ENCODE results near the gene SPTBN1. TPM values are rescaled to one million over a fixed set of nuclear protein-coding genes. Genes with fewer than 3 reads are reported as not detected.

Gene SPTBN1
- total and polyA plus RNA-seq, 2 of the 13 experiments (the other 11 are each of a cell fraction or from before 2014, with no cell fraction given): 123 to 299 TPM

DNA sequence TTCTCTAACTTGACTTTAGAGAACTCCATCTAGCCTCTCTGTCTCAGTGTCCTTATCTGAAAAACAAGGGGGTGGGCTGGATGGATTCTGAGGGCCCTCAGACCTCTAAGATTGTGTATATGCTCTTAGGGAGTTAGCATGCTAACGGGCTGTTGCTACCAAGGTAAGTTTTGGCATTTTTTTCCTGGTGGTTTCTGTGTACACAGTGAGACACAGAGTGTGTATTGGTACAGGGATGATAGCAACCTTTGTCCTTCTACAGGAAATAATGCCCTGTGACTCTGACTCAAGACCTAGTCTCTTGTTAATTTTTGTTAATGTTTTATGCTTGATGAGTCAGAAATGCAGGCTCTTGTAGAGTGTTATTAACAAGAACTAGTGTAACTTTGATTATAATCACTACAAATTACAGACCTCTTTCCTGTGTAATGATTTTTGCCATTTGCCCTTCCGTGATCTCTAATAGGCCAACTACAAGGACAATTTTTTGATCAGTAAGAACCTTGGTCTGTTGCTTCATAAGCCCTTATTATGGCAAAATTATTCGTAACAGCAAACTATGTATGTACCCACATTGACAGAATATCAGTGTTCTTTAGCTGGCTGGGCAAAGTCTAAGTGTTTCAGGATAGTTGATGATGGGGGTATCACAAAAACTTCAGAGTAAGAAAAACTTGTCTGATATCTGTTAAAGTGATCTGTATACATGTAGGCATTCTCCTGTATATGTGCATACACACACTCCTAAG, 89.7 kb downstream of the SPTBN1 start (continued):
- TF ChIP-seq KMT2B (CRISPR knock-in tag; IDR thresholded peaks at IDR 0.05) (no peak; the same call in 1 of the 2 replicates), ZBTB8A (CRISPR knock-in tag; IDR thresholded peaks at IDR 0.05; ENCODE audit: borderline replicate concordance, low read depth) (no peak), DR1 (CRISPR knock-in tag; IDR thresholded peaks at IDR 0.05) (0 out of 2 replicates have a peak, but pooled peaks have one; percentile 30), ZNF207 (IDR thresholded peaks at IDR 0.05; ENCODE audit: borderline replicate concordance) (no peak), SMAD1 (CRISPR knock-in tag; IDR thresholded peaks at IDR 0.05; ENCODE audit: borderline replicate concordance, low read depth) (no peak), ZNF180 (CRISPR knock-in tag; IDR thresholded peaks at IDR 0.05; ENCODE audit: borderline replicate concordance, low read depth) (no peak), MAF1 (CRISPR knock-in tag; IDR thresholded peaks at IDR 0.05; ENCODE audit: borderline replicate concordance) (no peak), ZNF878 (CRISPR knock-in tag; IDR thresholded peaks at IDR 0.05) (no peak), THAP11 (CRISPR knock-in tag; IDR thresholded peaks at IDR 0.05) (peak; percentile 62; the same call in 1 of the 2 replicates), RAD51 (IDR thresholded peaks at IDR 0.05; ENCODE audit: borderline replicate concordance) (no peak), ZBTB1 (CRISPR knock-in tag; IDR thresholded peaks at IDR 0.05; ENCODE audit: borderline replicate concordance) (no peak), ZNF678 (CRISPR knock-in tag; IDR thresholded peaks at IDR 0.05) (no peak), YEATS2 (CRISPR knock-in tag; IDR thresholded peaks at IDR 0.05; ENCODE audit: borderline replicate concordance) (peak; percentile 50; the same call in 1 of the 2 replicates), ZNF766 (CRISPR knock-in tag; IDR thresholded peaks at IDR 0.05; ENCODE audit: borderline replicate concordance) (no peak), GABPA (IDR thresholded peaks at IDR 0.05; ENCODE audit: low read depth, low read length) (no peak), GABPA (CRISPR knock-in tag; IDR thresholded peaks at IDR 0.05; ENCODE audit: low read depth) (peak; percentile 23; the same call in 1 of the 2 replicates), ZMYM2 (CRISPR knock-in tag; IDR thresholded peaks at IDR 0.05) (no peak), NR2C2 (CRISPR knock-in tag; IDR thresholded peaks at IDR 0.05; ENCODE audit: borderline replicate concordance) (no peak; the same call in 1 of the 2 replicates), FOXO1 (CRISPR knock-in tag; IDR thresholded peaks at IDR 0.05) (peak; percentile 90), SNAI1 (CRISPR knock-in tag; IDR thresholded peaks at IDR 0.05; ENCODE audit: borderline replicate concordance) (no peak)
- TF ChIP-seq, protein P1, sequence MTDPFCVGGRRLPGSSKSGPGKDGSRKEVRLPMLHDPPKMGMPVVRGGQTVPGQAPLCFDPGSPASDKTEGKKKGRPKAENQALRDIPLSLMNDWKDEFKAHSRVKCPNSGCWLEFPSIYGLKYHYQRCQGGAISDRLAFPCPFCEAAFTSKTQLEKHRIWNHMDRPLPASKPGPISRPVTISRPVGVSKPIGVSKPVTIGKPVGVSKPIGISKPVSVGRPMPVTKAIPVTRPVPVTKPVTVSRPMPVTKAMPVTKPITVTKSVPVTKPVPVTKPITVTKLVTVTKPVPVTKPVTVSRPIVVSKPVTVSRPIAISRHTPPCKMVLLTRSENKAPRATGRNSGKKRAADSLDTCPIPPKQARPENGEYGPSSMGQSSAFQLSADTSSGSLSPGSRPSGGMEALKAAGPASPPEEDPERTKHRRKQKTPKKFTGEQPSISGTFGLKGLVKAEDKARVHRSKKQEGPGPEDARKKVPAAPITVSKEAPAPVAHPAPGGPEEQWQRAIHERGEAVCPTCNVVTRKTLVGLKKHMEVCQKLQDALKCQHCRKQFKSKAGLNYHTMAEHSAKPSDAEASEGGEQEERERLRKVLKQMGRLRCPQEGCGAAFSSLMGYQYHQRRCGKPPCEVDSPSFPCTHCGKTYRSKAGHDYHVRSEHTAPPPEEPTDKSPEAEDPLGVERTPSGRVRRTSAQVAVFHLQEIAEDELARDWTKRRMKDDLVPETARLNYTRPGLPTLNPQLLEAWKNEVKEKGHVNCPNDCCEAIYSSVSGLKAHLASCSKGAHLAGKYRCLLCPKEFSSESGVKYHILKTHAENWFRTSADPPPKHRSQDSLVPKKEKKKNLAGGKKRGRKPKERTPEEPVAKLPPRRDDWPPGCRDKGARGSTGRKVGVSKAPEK (CRISPR knock-in tag; IDR thresholded peaks at IDR 0.05; ENCODE audit: borderline replicate concordance): no peak
- TF ChIP-seq, protein P2, sequence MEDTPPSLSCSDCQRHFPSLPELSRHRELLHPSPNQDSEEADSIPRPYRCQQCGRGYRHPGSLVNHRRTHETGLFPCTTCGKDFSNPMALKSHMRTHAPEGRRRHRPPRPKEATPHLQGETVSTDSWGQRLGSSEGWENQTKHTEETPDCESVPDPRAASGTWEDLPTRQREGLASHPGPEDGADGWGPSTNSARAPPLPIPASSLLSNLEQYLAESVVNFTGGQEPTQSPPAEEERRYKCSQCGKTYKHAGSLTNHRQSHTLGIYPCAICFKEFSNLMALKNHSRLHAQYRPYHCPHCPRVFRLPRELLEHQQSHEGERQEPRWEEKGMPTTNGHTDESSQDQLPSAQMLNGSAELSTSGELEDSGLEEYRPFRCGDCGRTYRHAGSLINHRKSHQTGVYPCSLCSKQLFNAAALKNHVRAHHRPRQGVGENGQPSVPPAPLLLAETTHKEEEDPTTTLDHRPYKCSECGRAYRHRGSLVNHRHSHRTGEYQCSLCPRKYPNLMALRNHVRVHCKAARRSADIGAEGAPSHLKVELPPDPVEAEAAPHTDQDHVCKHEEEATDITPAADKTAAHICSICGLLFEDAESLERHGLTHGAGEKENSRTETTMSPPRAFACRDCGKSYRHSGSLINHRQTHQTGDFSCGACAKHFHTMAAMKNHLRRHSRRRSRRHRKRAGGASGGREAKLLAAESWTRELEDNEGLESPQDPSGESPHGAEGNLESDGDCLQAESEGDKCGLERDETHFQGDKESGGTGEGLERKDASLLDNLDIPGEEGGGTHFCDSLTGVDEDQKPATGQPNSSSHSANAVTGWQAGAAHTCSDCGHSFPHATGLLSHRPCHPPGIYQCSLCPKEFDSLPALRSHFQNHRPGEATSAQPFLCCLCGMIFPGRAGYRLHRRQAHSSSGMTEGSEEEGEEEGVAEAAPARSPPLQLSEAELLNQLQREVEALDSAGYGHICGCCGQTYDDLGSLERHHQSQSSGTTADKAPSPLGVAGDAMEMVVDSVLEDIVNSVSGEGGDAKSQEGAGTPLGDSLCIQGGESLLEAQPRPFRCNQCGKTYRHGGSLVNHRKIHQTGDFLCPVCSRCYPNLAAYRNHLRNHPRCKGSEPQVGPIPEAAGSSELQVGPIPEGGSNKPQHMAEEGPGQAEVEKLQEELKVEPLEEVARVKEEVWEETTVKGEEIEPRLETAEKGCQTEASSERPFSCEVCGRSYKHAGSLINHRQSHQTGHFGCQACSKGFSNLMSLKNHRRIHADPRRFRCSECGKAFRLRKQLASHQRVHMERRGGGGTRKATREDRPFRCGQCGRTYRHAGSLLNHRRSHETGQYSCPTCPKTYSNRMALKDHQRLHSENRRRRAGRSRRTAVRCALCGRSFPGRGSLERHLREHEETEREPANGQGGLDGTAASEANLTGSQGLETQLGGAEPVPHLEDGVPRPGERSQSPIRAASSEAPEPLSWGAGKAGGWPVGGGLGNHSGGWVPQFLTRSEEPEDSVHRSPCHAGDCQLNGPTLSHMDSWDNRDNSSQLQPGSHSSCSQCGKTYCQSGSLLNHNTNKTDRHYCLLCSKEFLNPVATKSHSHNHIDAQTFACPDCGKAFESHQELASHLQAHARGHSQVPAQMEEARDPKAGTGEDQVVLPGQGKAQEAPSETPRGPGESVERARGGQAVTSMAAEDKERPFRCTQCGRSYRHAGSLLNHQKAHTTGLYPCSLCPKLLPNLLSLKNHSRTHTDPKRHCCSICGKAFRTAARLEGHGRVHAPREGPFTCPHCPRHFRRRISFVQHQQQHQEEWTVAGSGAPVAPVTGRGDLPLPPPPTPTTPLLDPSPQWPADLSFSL (CRISPR knock-in tag; IDR thresholded peaks at IDR 0.05): peak; percentile 66; the same call in 1 of the 2 replicates
